Measurements from ENCODE around the gene EPG5.

The EPG5 gene

GRCh38 chr18:45880876-45881558 lies 86.1 kb downstream of the EPG5 start:
- no peak for TF ChIP-seq CTCF (IDR thresholded peaks at IDR 0.05; ENCODE audit: extremely low read depth, missing control alignments)
- no peak for DNase-seq (ENCODE audit: low spot score)

- peak; percentile 74 for DNase-seq (ENCODE audit: low spot score)
- peak; percentile 96 for TF ChIP-seq CTCF (IDR thresholded peaks at IDR 0.05; ENCODE audit: extremely low read depth, missing control alignments)
These were observed 87.2 kb downstream of the EPG5 start for GRCh38 chr18:45879681-45880655.

- no peak for TF ChIP-seq CTCF (IDR thresholded peaks at IDR 0.05; ENCODE audit: extremely low read depth, missing control alignments)
- DNase-seq (ENCODE audit: low spot score), result no peak
These were observed 89.7 kb downstream of the EPG5 start for GRCh38 chr18:45877403-45877802.

- no peak for TF ChIP-seq CTCF (IDR thresholded peaks at IDR 0.05; ENCODE audit: extremely low read depth, missing control alignments)
- DNase-seq (ENCODE audit: low spot score), result no peak
These were observed 91.0 kb downstream of the EPG5 start for GRCh38 chr18:45876161-45876560.

- TF ChIP-seq CTCF (IDR thresholded peaks at IDR 0.05; ENCODE audit: extremely low read depth, missing control alignments), result no peak
- DNase-seq (ENCODE audit: low spot score), result peak; percentile 61
These were observed 92.5 kb downstream of the EPG5 start for GRCh38 chr18:45874491-45875184.

- TF ChIP-seq CTCF (IDR thresholded peaks at IDR 0.05; ENCODE audit: extremely low read depth, missing control alignments), result no peak
These were observed 95.6 kb downstream of the EPG5 start for GRCh38 chr18:45871431-45872084.

More at GRCh38 chr18:45871431-45872084, 95.6 kb downstream of the EPG5 start:
- DNase-seq (ENCODE audit: low spot score), result no peak
